Keratinocyte (primary cell): Measurements from ENCODE around the gene MMP23B. TPM values are rescaled to one million over a fixed set of nuclear protein-coding genes. Genes with fewer than 3 reads are reported as not detected.
A peak's percentile ranks its signal among the peaks of the same experiment; 100 is the strongest.

Source experiments
- DNase-seq: peaks from one replicate; pipeline ENCODE4 v3.0.0-alpha.2; 2011; ENCODE audit warnings: low read depth, missing footprints, low spot score
- FAIRE-seq: peaks from 2 replicates; lab custom pipeline; 2011; peaks lifted over from hg19 to GRCh38; lab: Jason Lieb, UNC
- H2AFZ ChIP-seq: 2 replicates; pipeline ENCODE4 v1.6.0; 2012; ENCODE audit warnings: low read length, control low read depth, inconsistent platforms; ENCODE audit not compliant: control insufficient read depth
- H3K27ac ChIP-seq: 2 replicates; pipeline ENCODE4 v1.5.1; 2011; ENCODE audit warnings: low read length; ENCODE audit not compliant: control insufficient read depth, insufficient read depth
- H3K27me3 ChIP-seq: 3 replicates; pipeline ENCODE4 v1.6.0; 2011; ENCODE audit warnings: low read length; ENCODE audit not compliant: control insufficient read depth, insufficient read depth; ENCODE audit errors: extremely low read depth
- H3K36me3 ChIP-seq, 2 experiments: 2 replicates in 1 of 2; 3 replicates in 1 of 2; pipeline ENCODE4 v1.5.1; 2011; ENCODE audit warnings: low read length in 2 of 2, mild to moderate bottlenecking in 1 of 2; ENCODE audit not compliant: control insufficient read depth in 2 of 2, insufficient read depth in 2 of 2; ENCODE audit errors: extremely low read depth in 1 of 2
- H3K4me1 ChIP-seq: 3 replicates; pipeline ENCODE4 v1.5.1; 2011; ENCODE audit warnings: low read length; ENCODE audit not compliant: control insufficient read depth, insufficient read depth; ENCODE audit errors: extremely low read depth
- H3K4me2 ChIP-seq: 3 replicates; pipeline ENCODE4 v1.6.0; 2011; ENCODE audit warnings: low read depth, low read length; ENCODE audit not compliant: control insufficient read depth, insufficient read depth; ENCODE audit errors: extremely low read depth
- H3K4me3 ChIP-seq, 3 experiments: fragments of 200-600 bp in 1 of 3; sonication (generic) in 1 of 3; 2 replicates in 2 of 3; 3 replicates in 1 of 3; pipeline ENCODE4 v1.5.1; 2011 to 2016; ENCODE audit warnings: low read length in 3 of 3, mild to moderate bottlenecking in 3 of 3, control low read depth in 2 of 3, inconsistent platforms in 1 of 3, low read depth in 1 of 3, mixed read lengths in 1 of 3, mixed run types in 1 of 3, moderate library complexity in 1 of 3; ENCODE audit not compliant: control insufficient read depth in 2 of 3, insufficient read depth in 2 of 3; ENCODE audit errors: extremely low read depth in 1 of 3
- H3K79me2 ChIP-seq: 2 replicates; pipeline ENCODE4 v1.6.0; 2012; ENCODE audit warnings: low read length; ENCODE audit not compliant: control insufficient read depth, insufficient read depth
- H3K9ac ChIP-seq: 3 replicates; pipeline ENCODE4 v1.6.0; 2011; ENCODE audit warnings: low read length; ENCODE audit not compliant: control insufficient read depth, insufficient read depth; ENCODE audit errors: extremely low read depth
- H3K9me1 ChIP-seq: 3 replicates; pipeline ENCODE4 v1.6.0; 2011; ENCODE audit warnings: low read length; ENCODE audit not compliant: control insufficient read depth, insufficient read depth; ENCODE audit errors: extremely low read depth
- H3K9me3 ChIP-seq: 2 replicates; pipeline ENCODE4 v1.5.1; 2012; ENCODE audit warnings: low read depth, low read length; ENCODE audit not compliant: control insufficient read depth
- H4K20me1 ChIP-seq: 3 replicates; pipeline ENCODE4 v1.6.0; 2011; ENCODE audit warnings: low read length; ENCODE audit not compliant: control insufficient read depth, insufficient read depth; ENCODE audit errors: extremely low read depth
- CTCF ChIP-seq, 3 experiments: IDR thresholded peaks in 1 of 3; conservative IDR thresholded peaks in 1 of 3; optimal IDR thresholded peaks in 1 of 3; 2 replicates in 2 of 3; 3 replicates in 1 of 3; pipeline versions ENCODE3 to v1.5.1; 2011; ENCODE audit warnings: low read length in 3 of 3, mild to moderate bottlenecking in 3 of 3, moderate library complexity in 2 of 3, control low read depth in 1 of 3, inconsistent platforms in 1 of 3; ENCODE audit not compliant: insufficient read depth in 2 of 3; ENCODE audit errors: extremely low read depth in 1 of 3
- EZH2 ChIP-seq: IDR thresholded peaks from one replicate; pipeline ENCODE4 v1.6.1; 2012; ENCODE audit warnings: inconsistent platforms, mild to moderate bottlenecking, low read length, moderate library complexity
- dilution Hi-C: fragments of 300-500 bp; cut with MboI; formaldehyde crosslinking; loops from one replicate; pipeline ENCODE4 v1.7.0; 2020; ENCODE audit warnings: low sequenced_read_pairs; ENCODE audit not compliant: extremely low pct_ligation_motif_present
- polyA minus RNA-seq, 3 experiments: library from RNA; depleted of rRNA, polyadenylated mRNA; stranded (reverse); fragments of >200 nt; gene quantifications; 1 replicate in 1 of 3; 2 replicates in 1 of 3; 3 replicates in 1 of 3; pipeline ENCODE4 v1.2.3, GENCODE V29; 2011
- polyA plus RNA-seq, 5 experiments: library from polyadenylated mRNA; depleted of rRNA in 3 of 5; stranded (reverse) in 3 of 5; stranded (forward) in 1 of 5; unstranded in 1 of 5; fragments of >200 nt; gene quantifications; 1 replicate in 1 of 5; 2 replicates in 3 of 5; 3 replicates in 1 of 5; pipeline versions ENCODE4 v1.2.1 to v1.2.3, GENCODE V29; 2011 to 2012; ENCODE audit warnings: missing spikeins in 2 of 5, low read depth in 1 of 5, low replicate concordance in 1 of 5

Gene MMP23B
- 0.07 to 0.17 TPM in 2 of 3 replicates, not detected in the other for polyA plus RNA-seq
- not detected for polyA plus RNA-seq (2011; ENCODE audit: low read depth)
- 0.09 TPM in 1 of 2 replicates, not detected in the other for polyA plus RNA-seq (2011; cell fraction: cytosol; rRNA removed)
- polyA plus RNA-seq (2011; cell fraction: nucleus; rRNA removed): 0.51 and 0.69 TPM in 2 replicates
- polyA plus RNA-seq (2012; ENCODE audit: low replicate concordance): 0.22 TPM in 1 of 2 replicates, not detected in the other
- polyA minus RNA-seq: not detected in 3 replicates
- not detected for polyA minus RNA-seq (2011; cell fraction: cytosol; rRNA and poly(A)+ RNA removed)
- polyA minus RNA-seq (2011; cell fraction: nucleus; rRNA and poly(A)+ RNA removed): not detected in 2 replicates

GRCh38 chr1:1631782-1632420 is at the start of gene MMP23B:
TSS of gene MMP23B (plus strand) at chr1:1632173. CDS start at chr1:1632219, 46 bp downstream.
- FAIRE-seq (no peak), DNase-seq (no peak)
- H3K36me3 ChIP-seq: no peaks in the 10 kb centered on the region
- H3K9me3 ChIP-seq: no peaks in the 10 kb centered on the region
- dilution Hi-C loops: no loop called here
- H3K4me2 ChIP-seq: no peak within 1 kb of the TSS
- no peaks in the 10 kb centered on the region for H4K20me1 ChIP-seq
- H3K4me3 ChIP-seq: no peak within 1 kb of the TSS
- no peaks in the 10 kb centered on the region for H3K9me1 ChIP-seq
- peaks cover 15% of the 10 kb centered on the region for H3K27me3 ChIP-seq
- H3K9ac ChIP-seq: no peak within 1 kb of the TSS
- TF ChIP-seq EZH2 (peak; percentile 32), CTCF (optimal IDR thresholded peaks at IDR 0.05 in 1 of 3, IDR thresholded peaks at IDR 0.05 in 1 of 3, conservative IDR thresholded peaks at IDR 0.05 in 1 of 3; ENCODE audit: extremely low read depth in 1 of 3, insufficient read depth in 2 of 3, low read length in 3 of 3) (no peak)
- H3K79me2 ChIP-seq: no peaks in the 10 kb centered on the region
- H3K27ac ChIP-seq: no peak within 1 kb of the TSS
- peaks cover 18% of the 10 kb centered on the region for H3K4me1 ChIP-seq
- no peak within 1 kb of the TSS for H2AFZ ChIP-seq

- Histone ChIP-seq H3K9me3 (no peaks in the 10 kb centered on the region), H3K4me3 (no peak overlapping the region), H4K20me1 (no peaks in the 10 kb centered on the region), H3K4me1 (no peaks in the 10 kb centered on the region), H3K9ac (no peak overlapping the region), H3K27me3 (peaks cover 13% of the 10 kb centered on the region), H3K79me2 (no peaks in the 10 kb centered on the region), H3K9me1 (no peaks in the 10 kb centered on the region), H3K36me3 (no peaks in the 10 kb centered on the region), H3K4me2 (no peak overlapping the region), H3K27ac (no peak overlapping the region), H2AFZ (no peak overlapping the region)
- no peak for TF ChIP-seq CTCF (optimal IDR thresholded peaks at IDR 0.05 in 1 of 3, IDR thresholded peaks at IDR 0.05 in 1 of 3, conservative IDR thresholded peaks at IDR 0.05 in 1 of 3; ENCODE audit: extremely low read depth in 1 of 3, insufficient read depth in 2 of 3, low read length in 3 of 3)
- no peak for TF ChIP-seq EZH2
- FAIRE-seq (no peak), DNase-seq (no peak)
- dilution Hi-C loops: no loop called here
Observed at GRCh38 chr1:1582585-1583346, 49.2 kb upstream of the MMP23B start.
